ENCODE measurements around the gene PDPK1.
"Not testable (repeated sequence)": the region's sequence is repeated elsewhere in the genome, so short reads cannot be mapped to it uniquely, and the experiment has no call there.

The PDPK1 gene

DNA sequence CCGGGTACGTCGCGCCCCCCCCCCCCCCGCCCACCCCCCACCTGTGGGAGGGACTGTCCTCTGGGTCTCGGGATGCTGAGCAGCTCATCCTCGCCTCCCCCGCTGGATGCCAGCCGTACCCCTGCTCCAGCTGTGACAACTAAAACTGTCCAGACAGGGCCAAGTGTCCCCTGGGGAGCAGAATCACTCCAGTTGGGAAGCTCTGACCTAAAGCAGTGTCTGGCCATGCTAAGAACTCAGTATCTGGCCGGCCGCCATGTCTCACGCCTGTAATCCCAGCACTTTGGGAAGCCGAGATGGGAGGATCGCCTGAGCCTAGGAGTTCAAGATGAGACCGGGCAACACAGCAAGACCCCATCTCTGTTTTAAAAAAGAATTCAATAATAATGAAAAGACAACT is 83.0 kb downstream of the PDPK1 start:
- DNase-seq = not testable (repeated sequence)

DNA sequence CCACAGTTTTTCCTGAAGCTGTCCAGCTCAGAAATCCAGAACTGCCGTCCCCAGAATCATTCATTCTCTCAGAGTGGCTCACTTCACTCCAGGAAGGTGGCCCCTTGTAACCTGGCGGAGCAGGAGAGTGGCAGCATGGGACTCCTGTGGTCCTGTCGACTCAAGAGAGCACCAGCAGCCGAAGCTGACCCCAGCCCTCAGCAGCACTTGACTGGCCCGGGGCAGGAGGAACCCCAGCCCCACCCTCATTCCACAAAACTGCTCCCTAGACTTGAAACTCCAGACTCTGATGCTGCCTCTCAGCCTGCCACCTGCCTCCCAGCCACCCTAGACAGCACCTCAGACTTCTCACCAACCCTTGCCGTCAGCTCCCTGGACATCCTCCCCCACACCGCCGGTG is 83.6 kb downstream of the PDPK1 start:
- DNase-seq = not testable (repeated sequence)

DNA sequence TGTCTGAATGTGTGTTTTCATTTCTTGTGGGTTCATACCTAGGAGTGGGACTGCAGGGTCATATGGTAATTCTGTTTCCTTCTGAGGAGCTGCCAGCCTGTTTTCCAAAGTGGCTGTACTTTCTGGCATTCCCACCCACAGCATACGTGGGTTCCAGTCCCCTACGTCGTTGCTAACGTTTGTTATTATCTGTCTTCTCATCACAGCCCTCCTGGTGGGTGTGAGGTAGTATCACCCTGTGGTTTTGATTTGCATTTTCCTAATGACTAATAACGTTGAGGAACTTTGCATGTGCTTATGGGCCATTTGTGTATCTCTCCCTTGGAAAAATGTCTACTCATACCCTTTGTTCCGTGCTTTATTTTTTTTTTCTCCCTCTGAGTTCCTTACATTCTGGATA is 89.3 kb downstream of the PDPK1 start:
- DNase-seq = not testable (repeated sequence)

DNA sequence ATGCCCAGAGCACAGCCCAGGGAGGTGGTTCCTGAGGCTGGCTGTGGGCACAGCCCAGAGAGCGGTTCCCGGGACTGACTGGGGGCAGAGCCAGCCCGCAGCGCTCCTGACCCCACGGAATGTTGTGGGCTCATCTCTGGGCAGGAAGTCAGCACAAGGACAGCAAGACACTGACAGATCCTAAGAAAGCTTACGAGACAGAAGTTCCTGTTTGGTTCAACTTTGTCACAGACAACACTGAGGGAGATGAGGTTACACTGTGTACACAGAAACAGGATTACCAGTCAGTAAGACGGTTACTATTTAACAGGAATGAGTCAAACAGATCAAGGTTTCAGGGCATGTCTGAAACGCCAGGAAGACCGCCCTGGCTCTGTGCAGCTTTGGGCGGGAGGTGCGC is 93.4 kb downstream of the PDPK1 start:
- not testable (repeated sequence) for DNase-seq

DNA sequence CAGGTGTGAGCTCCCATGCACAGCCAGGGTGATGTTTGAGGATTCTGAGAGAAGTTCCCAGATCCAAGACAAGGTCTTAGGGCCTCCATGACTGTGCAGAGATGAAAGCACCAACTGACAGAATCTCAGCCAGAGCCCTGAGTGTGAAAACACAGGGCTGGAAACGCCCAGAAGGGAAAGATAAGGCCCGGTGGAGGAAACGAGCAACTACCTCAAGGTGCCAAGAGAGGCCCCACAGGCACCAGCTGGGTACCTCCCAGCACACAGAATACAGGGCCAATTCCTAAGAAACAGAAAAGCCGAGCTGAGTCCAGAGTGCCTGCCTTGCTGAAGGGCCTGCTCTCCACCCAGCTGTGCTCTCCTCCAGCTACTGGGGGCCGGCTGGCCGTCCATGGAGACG is 94.5 kb downstream of the PDPK1 start:
- DNase-seq = not testable (repeated sequence)

DNA sequence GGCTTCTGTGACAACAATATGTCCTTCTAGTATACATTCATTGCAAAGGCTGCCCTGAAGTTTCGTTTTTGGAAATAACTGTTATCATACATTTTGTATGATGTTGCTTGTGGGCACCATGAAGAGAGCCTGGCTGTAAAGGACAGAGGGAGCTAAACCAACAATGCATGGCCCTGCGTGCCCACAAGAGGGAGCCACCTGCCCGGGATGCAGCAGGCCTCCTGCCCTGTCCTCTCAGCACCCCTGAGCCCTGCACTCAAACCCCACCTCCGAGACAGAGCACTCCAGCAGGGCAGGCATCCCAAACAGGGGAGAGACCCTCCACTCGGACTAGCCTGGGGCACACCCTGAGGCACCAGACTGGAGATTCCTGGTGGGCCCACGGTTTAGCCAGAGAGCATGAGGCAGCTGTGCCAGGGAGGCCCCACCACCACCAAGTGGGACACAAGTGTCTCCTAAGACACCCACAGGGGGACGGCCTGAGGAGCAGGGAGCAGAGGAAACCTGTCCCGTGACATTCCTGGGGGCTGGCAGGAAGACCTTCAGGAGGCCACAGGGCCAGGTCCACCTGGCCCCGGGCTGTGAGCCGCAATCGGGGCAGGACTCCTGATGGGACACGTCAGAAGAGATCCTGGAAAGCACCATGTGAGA is 101.4 kb downstream of the PDPK1 start:
- not testable (repeated sequence) for DNase-seq

DNA sequence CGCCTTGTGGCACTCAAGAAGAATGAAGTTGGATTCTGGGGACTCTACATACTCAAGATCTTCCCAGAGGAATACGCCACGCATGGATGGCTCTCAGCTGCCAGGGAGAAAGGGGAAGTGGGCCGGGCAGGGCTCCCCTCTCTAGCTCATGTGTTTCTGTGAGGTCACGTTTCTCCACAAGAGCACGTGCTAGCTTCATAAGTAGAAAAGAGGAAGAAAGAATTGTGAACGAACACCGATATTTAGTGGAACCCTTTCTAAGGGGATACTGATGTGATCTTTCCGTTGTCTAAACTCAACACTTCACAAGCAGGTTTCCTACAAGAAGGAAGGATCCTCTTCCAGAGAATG is 101.9 kb downstream of the PDPK1 start:
- not testable (repeated sequence) for DNase-seq

DNA sequence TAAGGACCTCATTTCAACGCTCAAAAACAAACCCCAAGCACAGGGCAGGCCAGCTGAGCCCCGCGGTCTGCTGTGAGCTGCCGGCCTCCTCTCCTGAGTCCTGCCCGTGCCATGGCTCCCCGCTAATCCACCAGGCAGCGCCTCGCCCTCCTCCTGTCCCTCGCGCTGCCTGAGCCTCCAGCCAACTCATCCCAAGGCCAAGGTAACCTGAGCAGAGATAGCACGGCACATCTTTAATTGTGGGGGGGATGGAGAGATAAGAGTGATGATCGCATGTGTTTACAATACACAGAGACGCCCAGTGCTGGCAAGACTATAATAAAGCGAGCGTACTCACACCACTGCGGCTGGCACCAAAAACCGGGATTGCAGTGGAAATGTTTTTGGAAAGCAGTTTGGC is 104.7 kb downstream of the PDPK1 start:
- DNase-seq = not testable (repeated sequence)

DNA sequence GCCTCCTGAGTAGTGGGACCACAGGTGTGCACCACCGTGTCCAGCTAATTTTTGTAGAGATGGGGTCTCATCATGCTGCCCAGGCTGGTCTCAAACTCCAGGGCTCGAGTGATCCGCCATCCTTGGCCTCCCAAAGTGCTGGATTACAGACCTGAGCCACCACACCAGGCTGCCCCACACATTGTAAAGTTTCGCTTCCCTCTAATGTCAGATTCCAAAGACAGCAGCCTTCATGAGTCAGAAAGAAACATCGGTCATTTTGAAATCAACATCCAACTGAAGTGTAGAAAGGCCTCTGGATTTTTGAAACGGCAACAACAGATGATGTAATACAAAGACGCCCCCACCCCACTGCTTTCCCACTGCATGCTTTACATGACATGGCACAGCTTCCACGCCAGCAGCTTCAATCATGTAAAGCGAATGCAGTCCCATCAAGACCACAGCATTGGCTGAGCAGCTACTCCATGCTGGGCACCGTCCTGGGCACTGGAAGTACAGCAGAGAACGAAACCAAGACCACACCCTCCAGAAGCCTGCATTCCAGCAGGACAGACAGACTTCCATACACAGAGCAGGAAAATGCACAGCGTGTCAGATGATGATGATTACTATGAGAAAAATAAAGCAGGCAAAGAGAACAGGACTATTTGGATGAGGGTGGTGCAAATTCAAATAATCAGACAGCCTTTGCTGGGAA is 107.1 kb downstream of the PDPK1 start:
- not testable (repeated sequence) for DNase-seq

DNA sequence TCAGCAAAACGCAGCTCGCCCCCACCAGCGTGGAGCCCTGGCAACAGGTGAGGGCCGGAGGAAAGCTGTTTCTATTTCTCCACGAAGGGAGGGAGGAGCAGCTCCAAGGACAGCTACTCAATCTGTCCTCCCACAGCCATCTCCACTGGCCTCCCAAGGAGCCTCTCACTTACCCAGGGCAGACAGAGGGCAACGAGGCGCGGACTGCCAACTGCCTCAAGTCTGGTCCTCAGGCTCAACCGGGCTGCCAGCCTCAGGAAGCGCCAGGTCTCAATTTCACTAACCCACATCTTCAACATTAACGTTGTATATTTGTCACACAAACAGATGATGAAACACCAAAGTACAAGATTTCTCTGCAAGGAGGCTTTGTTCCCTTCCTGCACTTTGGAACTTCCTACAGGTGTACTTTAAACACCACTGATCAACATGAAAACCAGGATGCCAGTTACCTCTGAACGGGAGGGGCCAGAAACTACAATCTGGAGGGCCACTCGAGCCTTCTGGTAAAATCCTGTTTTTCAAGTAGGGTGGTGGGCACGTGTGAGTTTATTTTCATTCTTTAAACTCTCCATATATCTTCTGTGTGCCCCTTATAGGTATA is 113.5 kb downstream of the PDPK1 start:
- not testable (repeated sequence) for DNase-seq
